ENCODE data around the gene GRIA3.

GRIA3 gene

GRCh38 chrX:123263270-123263669 lies 79.2 kb downstream of the GRIA3 start:
- TF ChIP-seq CTCF (IDR thresholded peaks at IDR 0.05; ENCODE audit: extremely low read depth, missing control alignments) = no peak
- no peak for DNase-seq (ENCODE audit: low spot score)

- DNase-seq (ENCODE audit: low spot score) = no peak
- no peak for TF ChIP-seq CTCF (IDR thresholded peaks at IDR 0.05; ENCODE audit: extremely low read depth, missing control alignments)
Measured at GRCh38 chrX:123263747-123264146, 79.7 kb downstream of the GRIA3 start.

GRCh38 chrX:123267220-123267619 lies 83.1 kb downstream of the GRIA3 start:
- DNase-seq (ENCODE audit: low spot score) = no peak
- TF ChIP-seq CTCF (IDR thresholded peaks at IDR 0.05; ENCODE audit: extremely low read depth, missing control alignments) = no peak

GRCh38 chrX:123271902-123272301 lies 87.8 kb downstream of the GRIA3 start:
- no peak for TF ChIP-seq CTCF (IDR thresholded peaks at IDR 0.05; ENCODE audit: extremely low read depth, missing control alignments)
- no peak for DNase-seq (ENCODE audit: low spot score)

- no peak for TF ChIP-seq CTCF (IDR thresholded peaks at IDR 0.05; ENCODE audit: extremely low read depth, missing control alignments)
- no peak for DNase-seq (ENCODE audit: low spot score)
Measured at GRCh38 chrX:123272630-123273029, 88.6 kb downstream of the GRIA3 start.

- DNase-seq (ENCODE audit: low spot score) = no peak
Measured at GRCh38 chrX:123274796-123275195, 90.7 kb downstream of the GRIA3 start.

GRCh38 chrX:123277347-123277746 lies 93.3 kb downstream of the GRIA3 start:
- TF ChIP-seq CTCF (IDR thresholded peaks at IDR 0.05; ENCODE audit: extremely low read depth, missing control alignments) = no peak
- no peak for DNase-seq (ENCODE audit: low spot score)

More at GRCh38 chrX:123274796-123275195, 90.7 kb downstream of the GRIA3 start:
- no peak for TF ChIP-seq CTCF (IDR thresholded peaks at IDR 0.05; ENCODE audit: extremely low read depth, missing control alignments)
